ENCODE results near the gene SYDE2.
A peak's percentile ranks its signal among the peaks of the same experiment; 100 is the strongest.
"Not testable (repeated sequence)": the region's sequence is repeated elsewhere in the genome, so short reads cannot be mapped to it uniquely, and the experiment has no call there.

The SYDE2 gene

GRCh38 chr1:85219853-85220610, 19.2 kb upstream of the SYDE2 start:
- no peak for DNase-seq (ENCODE audit: low spot score)

DNA sequence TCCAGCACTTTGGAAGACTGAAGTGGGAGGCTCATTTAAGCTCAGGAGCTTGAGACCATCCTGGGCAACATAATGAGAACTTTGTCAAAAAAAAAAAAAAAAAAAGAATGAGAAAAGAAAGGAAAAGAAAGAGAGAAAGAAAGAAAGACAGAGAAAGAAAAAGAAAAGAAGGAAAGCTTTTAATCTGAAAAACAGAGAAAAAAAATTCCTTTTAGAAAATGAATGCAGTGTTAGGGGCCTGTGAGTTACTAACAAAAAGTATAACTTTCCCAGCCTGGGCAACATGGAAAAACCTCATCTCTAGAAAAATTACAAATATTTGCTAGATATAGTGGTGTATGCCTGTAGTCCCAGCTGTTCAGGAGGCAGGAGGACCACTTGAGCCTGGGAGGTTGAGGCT, 15.9 kb upstream of the SYDE2 start:
- DNase-seq (ENCODE audit: low spot score) = no peak

- no peak for DNase-seq (ENCODE audit: low spot score)
Observed at GRCh38 chr1:85214654-85215053, 13.8 kb upstream of the SYDE2 start.

GRCh38 chr1:85208488-85208887, 7.7 kb upstream of the SYDE2 start:
- DNase-seq (ENCODE audit: low spot score) = no peak

DNA sequence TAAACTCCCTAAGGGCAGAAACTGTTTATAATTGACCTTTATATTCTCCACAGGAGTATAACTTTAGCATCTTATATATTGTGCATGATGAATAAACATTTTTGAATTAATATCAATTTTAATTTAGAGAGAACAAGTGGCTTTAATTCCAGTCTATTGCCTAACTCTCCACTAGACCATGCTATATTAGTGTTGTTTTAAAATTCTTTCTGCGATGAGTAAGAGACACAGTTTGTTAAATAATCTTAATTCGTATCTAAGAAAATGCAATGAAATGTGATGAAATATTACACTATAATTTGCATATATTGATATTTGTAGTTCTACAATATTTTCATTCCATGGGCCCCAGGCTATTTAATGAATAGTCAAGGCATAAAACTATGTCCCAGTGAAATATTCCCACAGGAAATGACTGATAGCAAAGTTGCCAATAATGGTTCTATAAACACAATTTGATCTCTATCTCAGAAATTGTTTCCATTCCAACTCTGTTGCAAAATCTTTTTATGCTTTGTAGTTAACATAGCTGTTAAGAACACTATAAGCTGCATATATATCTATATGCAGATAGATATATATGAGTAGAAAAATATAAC, 2.9 kb upstream of the SYDE2 start:
- no peak for DNase-seq (ENCODE audit: low spot score)

DNA sequence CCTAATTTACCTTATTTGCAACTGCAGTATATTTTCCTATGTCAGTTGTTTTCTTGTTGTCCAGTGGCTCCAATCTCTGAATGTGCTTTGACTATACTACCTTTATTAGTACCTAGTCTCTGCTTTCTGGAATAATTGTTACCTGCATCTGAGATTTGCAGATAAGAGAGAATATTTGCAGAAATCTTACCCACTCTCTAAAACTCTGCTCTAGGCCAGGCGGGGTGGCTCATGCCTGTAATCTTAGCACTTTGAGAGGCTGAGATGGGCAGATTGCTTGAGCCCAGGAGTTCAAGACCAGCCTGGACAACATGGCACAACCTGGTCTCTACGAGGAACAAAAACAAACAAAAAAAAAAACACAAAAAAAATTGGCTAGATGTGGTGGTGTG, 2.0 kb upstream of the SYDE2 start:
- no peak for DNase-seq (ENCODE audit: low spot score)

DNA sequence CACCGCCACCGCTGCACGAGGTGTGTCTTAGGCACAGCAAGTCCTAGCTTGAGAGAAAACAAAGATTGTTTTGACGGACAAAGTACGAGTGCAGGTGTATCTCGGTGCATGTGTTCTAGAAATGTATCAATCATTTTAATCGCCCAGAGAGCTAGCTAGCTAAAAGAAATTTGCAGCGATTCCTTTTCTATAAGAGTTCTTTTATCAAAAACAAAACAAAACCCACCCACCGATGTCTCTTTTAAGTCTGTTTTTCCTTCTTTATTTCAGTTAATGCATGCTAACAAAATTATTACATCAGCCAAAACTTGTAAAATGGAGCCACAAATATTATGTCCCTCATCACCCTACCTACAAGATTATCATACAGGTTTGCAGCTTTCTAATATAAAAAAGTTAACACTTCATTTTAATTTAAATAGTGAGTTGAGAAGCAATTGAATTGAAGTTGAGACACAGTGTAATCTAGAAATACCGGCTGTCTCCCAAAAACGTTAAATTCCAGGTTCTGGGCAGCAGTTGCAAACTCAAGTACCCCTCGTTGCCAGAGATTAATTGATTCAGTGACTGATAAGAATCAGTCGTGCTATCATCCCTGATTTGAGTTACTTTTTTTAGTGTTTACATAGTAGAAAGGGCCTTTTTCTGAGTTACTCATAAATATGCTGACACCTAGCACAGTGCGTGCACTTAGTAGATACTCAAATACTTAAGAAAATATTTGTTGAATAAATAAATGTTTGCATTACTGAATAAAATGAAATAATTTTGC, 1.5 kb upstream of the SYDE2 start:
- DNase-seq (ENCODE audit: low spot score) = no peak

DNA sequence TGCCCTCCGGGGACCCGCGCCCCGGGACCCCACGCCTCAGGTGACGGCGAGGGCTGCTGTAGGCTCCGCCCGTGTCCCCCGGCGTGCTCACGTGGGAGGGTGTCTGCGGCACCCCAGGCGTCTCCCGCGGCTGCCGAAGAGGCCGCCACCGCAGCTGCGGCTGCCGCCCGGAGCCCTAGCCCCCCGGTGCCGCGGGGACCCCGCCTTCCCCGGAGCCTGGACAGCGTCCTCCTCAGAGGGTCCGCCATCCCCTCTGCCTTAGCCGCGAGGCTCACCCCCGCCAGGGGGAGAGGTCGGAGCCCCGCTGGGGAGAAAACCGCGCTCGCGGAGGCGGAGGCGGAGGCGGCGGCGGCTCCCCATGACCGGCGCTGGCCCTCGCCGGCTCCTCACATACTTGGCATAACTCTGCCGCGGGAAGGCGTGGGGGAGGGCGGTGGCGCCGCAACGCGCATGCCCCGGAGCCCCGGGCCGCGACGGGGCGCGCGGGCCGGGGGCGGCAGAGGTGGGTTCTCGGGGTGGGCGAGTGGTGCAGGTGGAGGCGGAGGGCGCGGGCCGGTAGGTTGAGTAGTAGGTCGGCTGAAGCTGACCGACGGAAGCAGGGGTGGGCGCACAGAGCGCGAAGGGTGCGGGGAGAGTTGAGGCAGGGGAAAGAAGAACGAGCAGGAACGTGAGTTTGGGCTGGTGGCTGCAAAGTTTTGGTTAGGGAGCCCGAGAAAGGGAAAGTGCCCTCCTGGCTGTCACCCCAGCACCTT, 700 bp upstream of the SYDE2 start:
- DNase-seq (ENCODE audit: low spot score) = peak; percentile 43

DNA sequence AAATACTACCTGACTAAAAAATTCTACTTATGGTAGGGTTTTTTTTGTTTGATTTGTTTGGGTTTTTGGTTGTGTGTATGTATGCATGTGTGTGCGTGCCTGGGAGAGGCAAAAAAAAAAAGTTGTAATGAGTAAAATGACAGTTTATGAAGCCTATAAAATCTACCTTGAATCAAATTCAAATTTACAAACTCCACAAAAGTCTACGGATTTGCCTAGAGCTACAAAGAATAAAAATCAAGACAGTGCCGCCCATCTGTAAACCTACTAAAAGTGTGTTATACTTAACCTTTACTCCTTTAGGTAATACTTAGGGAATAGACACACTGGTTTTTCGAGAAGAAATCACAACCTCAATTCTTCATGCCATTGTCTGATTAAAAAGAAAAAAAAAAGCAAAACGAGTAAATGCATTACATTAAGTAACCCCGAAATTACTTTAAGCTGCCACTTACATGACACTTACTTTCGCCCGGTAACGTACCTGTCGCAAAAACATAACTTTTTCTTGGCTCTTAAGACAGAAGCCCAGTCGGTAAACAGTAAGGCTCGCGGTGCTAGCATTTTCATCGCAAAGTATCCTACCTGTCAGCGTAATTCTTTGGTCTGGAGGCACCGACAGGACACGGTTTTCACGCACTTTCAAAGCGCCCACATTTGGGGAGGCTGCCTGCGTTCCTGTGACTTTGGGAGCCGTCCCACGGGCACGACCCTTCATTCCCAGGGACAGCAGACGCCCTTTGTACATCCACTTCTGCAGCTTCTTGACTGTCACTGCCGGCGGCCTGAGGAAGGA, 951 bp downstream of the SYDE2 start:
- no peak for DNase-seq (ENCODE audit: low spot score)

DNA sequence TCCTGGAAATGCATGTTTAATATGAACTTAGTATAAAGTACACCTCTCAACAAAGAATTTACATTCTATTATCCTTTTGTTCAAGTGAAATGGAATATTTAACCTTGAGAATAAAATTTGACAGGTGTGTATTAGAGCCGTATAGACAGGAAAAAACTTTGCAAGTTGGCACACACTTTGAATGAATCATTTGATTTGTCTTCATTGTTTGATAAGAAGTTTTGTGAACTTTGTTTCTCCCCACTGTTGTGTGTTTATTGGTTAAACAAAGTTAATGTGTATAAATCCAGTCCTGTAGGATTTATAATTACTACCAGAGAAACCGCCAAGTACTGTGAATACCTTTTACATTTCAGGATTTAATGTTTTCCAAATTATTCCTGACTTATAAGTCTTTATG, 2.0 kb downstream of the SYDE2 start:
- no peak for DNase-seq (ENCODE audit: low spot score)

- no peak for DNase-seq (ENCODE audit: low spot score)
Observed at GRCh38 chr1:85196358-85196757, 4.5 kb downstream of the SYDE2 start.

DNA sequence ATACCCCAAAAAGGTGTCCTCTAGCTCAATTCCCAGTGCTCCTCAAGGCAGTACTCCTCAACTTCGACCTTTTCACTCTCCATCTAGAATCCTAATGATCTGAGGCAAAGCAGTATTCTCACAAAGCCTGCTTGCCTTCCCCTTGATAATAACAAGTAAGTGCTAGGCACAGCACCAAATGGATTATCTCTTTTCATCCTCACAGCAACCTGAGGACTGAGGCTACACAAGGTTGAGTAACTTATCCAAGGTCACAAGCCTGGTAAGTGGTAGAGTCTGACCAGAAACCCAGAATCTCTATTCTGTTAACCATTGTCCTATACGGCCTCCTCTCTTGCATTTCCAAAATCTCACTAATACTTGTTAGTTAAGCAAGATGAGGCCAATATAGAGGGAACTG, 5.1 kb downstream of the SYDE2 start:
- DNase-seq (ENCODE audit: low spot score) = no peak

- not testable (repeated sequence) for DNase-seq (ENCODE audit: low spot score)
Observed at GRCh38 chr1:85192129-85192528, 8.7 kb downstream of the SYDE2 start.

- no peak for DNase-seq (ENCODE audit: low spot score)
Observed at GRCh38 chr1:85189120-85189519, 11.7 kb downstream of the SYDE2 start.

GRCh38 chr1:85188530-85188929, 12.3 kb downstream of the SYDE2 start:
- DNase-seq (ENCODE audit: low spot score) = no peak

GRCh38 chr1:85187021-85187420, 13.8 kb downstream of the SYDE2 start:
- DNase-seq (ENCODE audit: low spot score) = not testable (repeated sequence)

DNA sequence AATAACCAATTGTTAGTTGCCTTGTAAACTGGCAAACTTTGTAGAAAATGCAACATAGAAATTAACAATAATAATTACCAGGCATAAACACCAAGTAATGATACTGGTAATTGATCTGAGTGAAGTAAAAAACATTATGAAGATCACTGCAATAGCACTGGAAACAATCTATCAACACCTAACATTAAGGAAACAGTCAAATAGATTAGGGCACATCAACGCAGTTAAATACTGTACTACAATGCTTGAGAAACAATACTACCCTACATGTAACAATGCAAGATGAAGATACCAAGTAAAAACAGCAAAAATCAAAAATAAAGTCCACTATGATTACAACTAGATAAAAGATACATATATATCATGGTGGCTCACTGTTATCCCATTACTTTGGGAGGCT, 16.6 kb downstream of the SYDE2 start:
- no peak for DNase-seq (ENCODE audit: low spot score)

DNA sequence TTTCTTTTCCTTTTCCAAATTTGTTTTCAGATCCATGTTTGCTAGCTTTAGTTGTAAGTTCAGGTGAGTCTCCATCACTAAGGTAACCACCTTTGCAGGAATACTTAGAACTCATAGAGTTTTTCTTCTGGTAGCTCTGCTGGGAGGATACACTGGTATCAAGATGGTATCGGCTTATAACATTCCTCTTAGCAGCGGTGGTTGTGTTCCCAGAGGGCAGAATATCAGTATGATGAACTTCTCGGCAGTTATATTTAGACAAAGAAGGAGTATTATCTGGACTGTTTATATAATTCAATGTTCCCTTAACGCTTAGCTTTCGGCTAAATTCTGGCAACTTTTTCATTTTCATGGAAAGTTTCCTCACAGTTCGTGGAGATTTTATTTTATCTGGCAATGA, 18.1 kb downstream of the SYDE2 start:
- no peak for DNase-seq (ENCODE audit: low spot score)

DNA sequence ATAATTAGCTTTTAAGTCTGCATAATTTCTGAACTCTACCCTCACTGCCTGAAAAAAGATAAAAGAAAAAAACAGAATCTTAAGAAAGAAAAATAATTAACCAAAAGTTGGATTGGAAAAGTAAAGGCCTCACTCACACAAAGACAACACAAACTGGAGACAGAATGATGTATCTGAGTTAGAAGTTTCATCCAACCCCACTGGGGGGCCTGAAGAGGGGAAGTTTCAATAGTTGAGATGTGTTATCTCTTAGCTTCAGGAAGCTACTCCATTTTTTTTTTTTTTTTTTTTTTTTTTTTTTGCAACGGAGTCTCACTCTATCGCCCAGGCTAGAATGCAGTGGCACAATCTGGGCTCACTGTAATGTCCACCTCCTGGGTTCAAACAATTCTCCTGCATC, 19.9 kb downstream of the SYDE2 start:
- no peak for DNase-seq (ENCODE audit: low spot score)

DNA sequence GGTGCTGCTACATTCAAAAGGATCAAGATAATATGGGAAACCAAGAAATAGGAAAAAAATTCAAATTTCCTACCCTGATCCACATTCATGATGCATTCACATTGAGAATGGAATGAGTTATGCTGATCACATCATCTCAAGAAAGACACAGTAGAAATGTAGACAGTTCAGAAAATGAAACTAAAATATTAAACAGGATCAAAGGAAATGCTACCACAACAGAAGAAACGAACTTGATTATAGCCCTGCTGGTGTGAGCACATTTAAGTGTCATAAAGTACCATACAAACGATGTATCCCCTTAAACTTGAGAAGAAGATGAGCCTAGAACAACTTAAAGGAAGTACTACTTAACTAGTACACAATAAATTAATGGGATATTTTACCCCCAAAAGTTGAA, 21.3 kb downstream of the SYDE2 start:
- no peak for DNase-seq (ENCODE audit: low spot score)

- DNase-seq (ENCODE audit: low spot score) = no peak
Observed at GRCh38 chr1:85178396-85178795, 22.4 kb downstream of the SYDE2 start.

DNA sequence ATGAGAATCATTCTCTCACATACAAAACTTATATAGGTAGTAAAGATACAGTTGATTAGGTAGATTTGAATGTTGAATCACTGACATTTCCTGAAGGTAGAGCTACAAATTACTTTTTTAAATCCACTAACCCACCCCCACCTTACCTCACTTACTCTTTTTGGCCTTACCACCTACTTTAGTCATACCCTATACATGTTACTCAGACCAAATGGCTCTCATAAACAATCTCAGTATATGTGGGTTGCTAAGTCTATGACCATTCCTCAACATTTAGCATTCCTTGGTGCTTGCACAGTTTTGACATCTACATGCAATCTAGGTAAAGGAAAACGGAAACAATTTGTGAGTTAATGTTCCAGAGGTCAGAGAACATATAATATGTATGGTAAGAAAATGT, 26.3 kb downstream of the SYDE2 start:
- DNase-seq (ENCODE audit: low spot score) = no peak

Measured in COLO829 (cell line).